Measurements from ENCODE around the gene KCNJ9. TPM values are rescaled to one million over a fixed set of nuclear protein-coding genes. Genes with fewer than 3 reads are reported as not detected.

Gene KCNJ9
- total and polyA plus RNA-seq, 2 donors (not counting 3 experiments of a cell fraction or from before 2014, with no cell fraction given) = not detected

- no peaks in the 10 kb centered on the region for H3K79me2 ChIP-seq (ENCODE audit: control insufficient read depth, insufficient read depth, low read length)
- intact Hi-C loops (cut with micrococcal nuclease) = no loop called here
- dilution Hi-C loops (cut with MboI; ENCODE audit: extremely low pct_ligation_motif_present, low sequenced_read_pairs) = no loop called here
- H3K36me3 ChIP-seq (ENCODE audit: control insufficient read depth in 2 of 2, extremely low read depth in 1 of 2, insufficient read depth in 2 of 2, low read length in 2 of 2) = no peaks in the 10 kb centered on the region
- ChIA-PET POLR2A (no interaction called here), CTCF (interaction anchor here (1.1 kb wide), 1 partner anchor 23 kb away, joined by 3 read pairs; no protein-coding TSS in a partner anchor)
- FAIRE-seq (no peak), DNase-seq (ENCODE audit: low read depth, low spot score) (no peak)
- H3K9me3 ChIP-seq (replicated peaks; ENCODE audit: control insufficient read depth, insufficient read depth, low read length) = no peaks in the 10 kb centered on the region
- no peaks in the 10 kb centered on the region for H3K9me1 ChIP-seq (replicated peaks; ENCODE audit: control insufficient read depth, extremely low read depth, insufficient read depth, low read length)
- no TSS peak for BruUV-seq (replicated peaks)
- H3K9ac ChIP-seq (replicated peaks; ENCODE audit: extremely low read depth, insufficient read depth, low read length) = no peak overlapping the region
- H3K4me3 ChIP-seq (replicated peaks in 1 of 3; ENCODE audit: insufficient read depth in 1 of 3, low read depth in 1 of 3, low read length in 3 of 3) = no peak overlapping the region
- H4K20me1 ChIP-seq (replicated peaks; ENCODE audit: control insufficient read depth, extremely low read depth, insufficient read depth, low read length) = no peaks in the 10 kb centered on the region
- no peak for TF ChIP-seq POLR2A (IDR thresholded peaks at IDR 0.05; ENCODE audit: low read depth, low read length)
- no peak for TF ChIP-seq JUN (IDR thresholded peaks at IDR 0.05; ENCODE audit: borderline replicate concordance, insufficient read depth, insufficient read length, low read depth)
- no peak for TF ChIP-seq EZH2 (IDR thresholded peaks at IDR 0.05; ENCODE audit: borderline replicate concordance, low read depth, low read length, severe bottlenecking)
- no peak for TF ChIP-seq CTCF (IDR thresholded peaks at IDR 0.05; ENCODE audit: extremely low read depth in 1 of 2, insufficient read depth in 1 of 2, low read depth in 1 of 2, low read length in 2 of 2)
- no peak for TF ChIP-seq GATA2 (IDR thresholded peaks at IDR 0.05; ENCODE audit: insufficient read depth, insufficient read length, low read depth, low read length)
- no peak for TF ChIP-seq POLR2AphosphoS5 (IDR thresholded peaks at IDR 0.05; ENCODE audit: insufficient read depth, low read depth, low read length)
- TF ChIP-seq, protein P1, sequence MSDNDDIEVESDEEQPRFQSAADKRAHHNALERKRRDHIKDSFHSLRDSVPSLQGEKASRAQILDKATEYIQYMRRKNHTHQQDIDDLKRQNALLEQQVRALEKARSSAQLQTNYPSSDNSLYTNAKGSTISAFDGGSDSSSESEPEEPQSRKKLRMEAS (IDR thresholded peaks at IDR 0.05; ENCODE audit: insufficient read depth, insufficient read length) = no peak
- TF ChIP-seq MYC (IDR thresholded peaks at IDR 0.05; ENCODE audit: low read depth, low read length) = no peak
- no peak for TF ChIP-seq FOS (IDR thresholded peaks at IDR 0.05; ENCODE audit: borderline replicate concordance, insufficient read depth, low read length)
- H3K27ac ChIP-seq (ENCODE audit: insufficient read depth, low read depth, low read length) = no peak overlapping the region
- no peaks in the 10 kb centered on the region for H3K27me3 ChIP-seq (ENCODE audit: control insufficient read depth in 2 of 2, insufficient read depth in 2 of 2, low read length in 2 of 2)
- no peak overlapping the region for H3K4me2 ChIP-seq (ENCODE audit: insufficient read depth, low read length)
- H3K4me1 ChIP-seq (ENCODE audit: control insufficient read depth, extremely low read depth, insufficient read depth, low read length) = no peaks in the 10 kb centered on the region
- no peak overlapping the region for H2AFZ ChIP-seq (ENCODE audit: low read depth, low read length)
Observed at GRCh38 chr1:160131803-160132565, 50.6 kb downstream of the KCNJ9 start.
